ENCODE results near the gene SCMH1. TPM values are rescaled to one million over a fixed set of nuclear protein-coding genes. Genes with fewer than 3 reads are reported as not detected.
"Not testable (repeated sequence)": the region's sequence is repeated elsewhere in the genome, so short reads cannot be mapped to it uniquely, and the experiment has no call there.

Gene SCMH1
- polyA plus RNA-seq, 2 of the 4 experiments (the other 2 are of a cell fraction) = 11.6 to 26.7 TPM

GRCh38 chr1:41229219-41229618 lies 12.9 kb downstream of the SCMH1 start:
- H3K4me1 ChIP-seq = peaks cover 39% of the 10 kb centered on the region
- H3K4me2 ChIP-seq; DNase-seq (ENCODE audit: low read depth in 1 of 2, low spot score in 1 of 2); FAIRE-seq; H3K27ac ChIP-seq; H3K4me3 ChIP-seq; CTCF ChIA-PET; POLR2A ChIA-PET; H3K9me3 ChIP-seq; ATAC-seq: not testable (repeated sequence)
- 91% methylated on average over 2 of the region's 2 CpGs for whole genome bisulfite sequencing (ENCODE audit: missing lambda C conversion rate)
- TF ChIP-seq KDM1A (IDR thresholded peaks at IDR 0.05; ENCODE audit: low read depth) = 0 out of 2 replicates have a peak, but pooled peaks have one; percentile 19

DNA sequence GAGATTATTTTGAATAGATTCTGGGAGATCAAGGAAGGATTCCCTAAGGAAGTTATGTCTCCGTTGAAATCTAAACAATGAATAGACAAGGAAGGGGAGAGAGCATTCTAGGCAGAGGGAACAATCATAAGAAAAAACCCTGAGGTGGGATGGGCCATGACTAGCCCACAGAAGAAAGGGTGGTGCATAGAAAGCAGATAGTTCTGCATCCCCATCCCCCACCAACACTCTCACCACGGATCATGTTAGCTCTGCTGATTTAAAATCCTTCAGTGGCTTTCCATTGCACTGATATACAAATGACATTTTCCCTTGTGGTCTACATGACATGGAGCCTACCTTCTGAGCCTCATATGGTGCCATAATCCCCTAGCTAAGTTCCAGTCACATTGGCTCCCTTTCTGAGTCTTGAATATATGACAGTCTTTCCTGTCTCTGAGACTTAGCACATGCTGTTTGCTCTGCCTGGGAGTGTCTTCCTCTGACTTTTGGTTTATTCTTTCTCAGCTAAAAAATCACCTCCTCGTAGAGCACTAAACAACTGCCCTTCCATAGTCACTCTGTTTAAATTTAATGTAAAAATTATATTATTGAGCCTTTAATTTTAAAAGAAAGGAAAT lies 15.2 kb downstream of the SCMH1 start:
- FAIRE-seq (no peak), ATAC-seq (no peak), DNase-seq (ENCODE audit: low read depth in 1 of 2, low spot score in 1 of 2) (no peak)
- no peaks in the 10 kb centered on the region for H3K9me3 ChIP-seq
- no peak overlapping the region for H3K4me3 ChIP-seq
- H3K27ac ChIP-seq = no peak overlapping the region; a peak in 1 of 6 replicates
- POLR2A ChIA-PET = no interaction called here
- WGBS (ENCODE audit: missing lambda C conversion rate) = 52% methylated on average over 3 of the region's 3 CpGs
- H3K4me1 ChIP-seq = peaks cover 34% of the 10 kb centered on the region
- H3K4me2 ChIP-seq = peak overlapping the region; percentile 36; the same call in 1 of the 3 replicates
- CTCF ChIA-PET = no interaction called here
- TF ChIP-seq HEYL (CRISPR knock-in tag; IDR thresholded peaks at IDR 0.05) (no peak), NFE2L2 (conservative IDR thresholded peaks at IDR 0.05; ENCODE audit: low read length) (no peak)

- Histone ChIP-seq H3K4me2 (no peak overlapping the region), H3K27ac (no peak overlapping the region), H3K9me3 (no peaks in the 10 kb centered on the region; the same call in 2 of the 3 replicates), H3K4me3 (no peak overlapping the region), H3K4me1 (peaks cover 34% of the 10 kb centered on the region)
- WGBS (ENCODE audit: missing lambda C conversion rate) = 94% methylated on average over 3 of the region's 3 CpGs
- FAIRE-seq (no peak), DNase-seq (ENCODE audit: low read depth in 1 of 2, low spot score in 1 of 2) (no peak), ATAC-seq (no peak)
- TF ChIP-seq, protein P1, sequence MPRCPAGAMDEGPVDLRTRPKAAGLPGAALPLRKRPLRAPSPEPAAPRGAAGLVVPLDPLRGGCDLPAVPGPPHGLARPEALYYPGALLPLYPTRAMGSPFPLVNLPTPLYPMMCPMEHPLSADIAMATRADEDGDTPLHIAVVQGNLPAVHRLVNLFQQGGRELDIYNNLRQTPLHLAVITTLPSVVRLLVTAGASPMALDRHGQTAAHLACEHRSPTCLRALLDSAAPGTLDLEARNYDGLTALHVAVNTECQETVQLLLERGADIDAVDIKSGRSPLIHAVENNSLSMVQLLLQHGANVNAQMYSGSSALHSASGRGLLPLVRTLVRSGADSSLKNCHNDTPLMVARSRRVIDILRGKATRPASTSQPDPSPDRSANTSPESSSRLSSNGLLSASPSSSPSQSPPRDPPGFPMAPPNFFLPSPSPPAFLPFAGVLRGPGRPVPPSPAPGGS (IDR thresholded peaks at IDR 0.05) = no peak
- TF ChIP-seq HDAC2 (IDR thresholded peaks at IDR 0.05) = no peak
- no peak for TF ChIP-seq CEBPB (IDR thresholded peaks at IDR 0.05)
- no peak for TF ChIP-seq POLR2A (IDR thresholded peaks at IDR 0.05; ENCODE audit: low read length)
- TF ChIP-seq KDM1A (IDR thresholded peaks at IDR 0.05; ENCODE audit: low read depth) = no peak
- TF ChIP-seq NFE2L2 (conservative IDR thresholded peaks at IDR 0.05; ENCODE audit: low read length) = no peak
- POLR2A ChIA-PET = no interaction called here
- CTCF ChIA-PET = no interaction called here
Measured at GRCh38 chr1:41225495-41225894, 16.6 kb downstream of the SCMH1 start.

- FAIRE-seq (no peak), DNase-seq (ENCODE audit: low read depth in 1 of 2, low spot score in 1 of 2) (no peak), ATAC-seq (no peak)
- H3K4me1 ChIP-seq = peaks cover 33% of the 10 kb centered on the region
- peaks cover 8% of the 10 kb centered on the region for H3K9me3 ChIP-seq
- H3K4me2 ChIP-seq = 0 out of 3 replicates have a peak overlapping the region, but pooled peaks have one; percentile 3
- no peak overlapping the region for H3K4me3 ChIP-seq
- ChIA-PET POLR2A (no interaction called here), CTCF (no interaction called here)
- no peak overlapping the region for H3K27ac ChIP-seq
- WGBS (ENCODE audit: missing lambda C conversion rate) = 87% methylated on average over 2 of the region's 2 CpGs
- no peak for TF ChIP-seq SMC3 (IDR thresholded peaks at IDR 0.05)
- TF ChIP-seq, protein P2, sequence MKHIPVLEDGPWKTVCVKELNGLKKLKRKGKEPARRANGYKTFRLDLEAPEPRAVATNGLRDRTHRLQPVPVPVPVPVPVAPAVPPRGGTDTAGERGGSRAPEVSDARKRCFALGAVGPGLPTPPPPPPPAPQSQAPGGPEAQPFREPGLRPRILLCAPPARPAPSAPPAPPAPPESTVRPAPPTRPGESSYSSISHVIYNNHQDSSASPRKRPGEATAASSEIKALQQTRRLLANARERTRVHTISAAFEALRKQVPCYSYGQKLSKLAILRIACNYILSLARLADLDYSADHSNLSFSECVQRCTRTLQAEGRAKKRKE (CRISPR knock-in tag; IDR thresholded peaks at IDR 0.05; ENCODE audit: low read depth) = no peak
Measured at GRCh38 chr1:41222496-41222895, 19.6 kb downstream of the SCMH1 start.

DNA sequence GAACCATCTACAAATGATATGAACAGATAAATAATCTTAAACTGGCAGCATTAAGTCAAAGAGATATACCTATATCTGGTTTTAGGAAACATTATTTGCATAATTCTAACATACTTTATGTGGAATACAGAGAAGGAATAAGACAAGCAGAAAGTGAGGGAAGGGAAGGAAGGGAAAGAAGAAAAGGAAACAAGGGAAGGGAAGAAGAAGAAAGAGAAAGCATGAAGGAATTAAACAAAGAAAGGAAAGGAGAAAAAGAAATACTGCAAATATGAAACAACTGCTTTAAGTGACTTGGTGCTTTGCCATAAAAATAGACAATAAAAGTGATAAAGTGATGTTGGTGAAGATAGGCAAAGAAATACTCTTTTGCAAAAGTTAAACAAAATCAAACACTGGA lies 20.1 kb downstream of the SCMH1 start:
- peaks cover 8% of the 10 kb centered on the region for H3K9me3 ChIP-seq
- ChIA-PET CTCF (no interaction called here), POLR2A (no interaction called here)
- no peak for TF ChIP-seq JUNB (IDR thresholded peaks at IDR 0.05)
- TF ChIP-seq FOXS1 (CRISPR knock-in tag; IDR thresholded peaks at IDR 0.05) = no peak
- TF ChIP-seq POLR2A (IDR thresholded peaks at IDR 0.05; ENCODE audit: low read length) = no peak
- TF ChIP-seq, protein P3, sequence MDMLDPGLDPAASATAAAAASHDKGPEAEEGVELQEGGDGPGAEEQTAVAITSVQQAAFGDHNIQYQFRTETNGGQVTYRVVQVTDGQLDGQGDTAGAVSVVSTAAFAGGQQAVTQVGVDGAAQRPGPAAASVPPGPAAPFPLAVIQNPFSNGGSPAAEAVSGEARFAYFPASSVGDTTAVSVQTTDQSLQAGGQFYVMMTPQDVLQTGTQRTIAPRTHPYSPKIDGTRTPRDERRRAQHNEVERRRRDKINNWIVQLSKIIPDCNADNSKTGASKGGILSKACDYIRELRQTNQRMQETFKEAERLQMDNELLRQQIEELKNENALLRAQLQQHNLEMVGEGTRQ (IDR thresholded peaks at IDR 0.05) = no peak
- TF ChIP-seq KDM1A (IDR thresholded peaks at IDR 0.05; ENCODE audit: low read depth) = no peak
- no peak for TF ChIP-seq POLR2AphosphoS2 (conservative IDR thresholded peaks at IDR 0.05; ENCODE audit: low read length)
- TF ChIP-seq, protein P1 (IDR thresholded peaks at IDR 0.05) = no peak
- no peak for TF ChIP-seq RARB (CRISPR knock-in tag; IDR thresholded peaks at IDR 0.05)
- no peak for TF ChIP-seq CBX8 (IDR thresholded peaks at IDR 0.05)
- TF ChIP-seq EHF (CRISPR knock-in tag; IDR thresholded peaks at IDR 0.05) = no peak
- TF ChIP-seq BHLHE40 (IDR thresholded peaks at IDR 0.05; ENCODE audit: low read depth, low read length) = no peak
- no peak for TF ChIP-seq HOXB5 (CRISPR knock-in tag; IDR thresholded peaks at IDR 0.05)
- TF ChIP-seq HOXB13 (CRISPR knock-in tag; IDR thresholded peaks at IDR 0.05; ENCODE audit: low read depth) = no peak
- TF ChIP-seq KDM5A (IDR thresholded peaks at IDR 0.05) = no peak
- DNase-seq (ENCODE audit: low read depth in 1 of 2, low spot score in 1 of 2) (no peak), ATAC-seq (no peak), FAIRE-seq (no peak)
- peaks cover 28% of the 10 kb centered on the region for H3K4me1 ChIP-seq
- no peak overlapping the region for H3K4me2 ChIP-seq
- H3K4me3 ChIP-seq = no peak overlapping the region
- no peak overlapping the region for H3K27ac ChIP-seq
